Suprapubic skin (tissue), 3 donors: Measurements from ENCODE around the gene SLC24A1.

ENCODE experiments used
- CTCF ChIP-seq, 2 donors: fragments of 200-600 bp in 1 of 2; fragments of 450-650 bp in 1 of 2; sonication (generic) in 1 of 2; IDR thresholded peaks; one replicate each; pipeline ENCODE4 v1.5.1; 2016 to 2019; ENCODE audit warnings: antibody characterized with exemption in 2 of 2, mild to moderate bottlenecking in 1 of 2, moderate library complexity in 1 of 2
- EP300 ChIP-seq: sonication (generic); formaldehyde crosslinking; IDR thresholded peaks from one replicate; pipeline ENCODE4 v1.6.1; 2017; ENCODE audit warnings: antibody characterized with exemption

- TF ChIP-seq EP300 (no peak), CTCF (IDR thresholded peaks at IDR 0.05) (no peak)
Measured at GRCh38 chr15:65584241-65584640, 37.5 kb upstream of the SLC24A1 start.
